CD4-positive, alpha-beta T cell treated with Interleukin-17A for 1 hour (primary cell): Measurements from ENCODE around the gene SORCS2.

Experiments used
- DNase-seq: peaks from one replicate; pipeline ENCODE4 v3.0.0-alpha.2; 2020

SORCS2 gene

GRCh38 chr4:7192252-7193029 lies at the start of gene SORCS2:
Gene SORCS2, plus strand, starts transcription at chr4:7192538.
- DNase-seq, result peak; percentile 30

- no peak for DNase-seq
Observed at GRCh38 chr4:7144374-7145290, 47.7 kb upstream of the SORCS2 start.

GRCh38 chr4:7145291-7145934 lies 46.9 kb upstream of the SORCS2 start:
- DNase-seq, result no peak

GRCh38 chr4:7146059-7146785 lies 46.1 kb upstream of the SORCS2 start:
- no peak for DNase-seq

DNA sequence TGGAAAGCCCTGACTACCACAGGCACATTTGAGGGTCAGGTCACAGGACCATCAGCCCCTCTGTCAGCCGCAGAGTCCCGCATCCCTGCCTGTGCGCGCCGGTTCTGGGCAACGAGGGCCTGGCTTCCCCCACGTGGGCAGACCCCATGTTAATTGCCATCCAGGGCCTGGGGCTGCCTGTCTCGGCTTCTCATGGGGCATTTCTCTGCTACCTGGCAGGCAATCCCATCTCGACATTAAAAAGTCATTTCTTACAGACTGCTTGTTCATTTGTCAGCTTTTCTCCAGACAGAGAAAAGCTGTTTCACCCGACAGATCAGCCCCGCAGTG lies 45.6 kb upstream of the SORCS2 start:
- no peak for DNase-seq

- DNase-seq, result no peak
Observed at GRCh38 chr4:7147261-7147660, 45.1 kb upstream of the SORCS2 start.

DNA sequence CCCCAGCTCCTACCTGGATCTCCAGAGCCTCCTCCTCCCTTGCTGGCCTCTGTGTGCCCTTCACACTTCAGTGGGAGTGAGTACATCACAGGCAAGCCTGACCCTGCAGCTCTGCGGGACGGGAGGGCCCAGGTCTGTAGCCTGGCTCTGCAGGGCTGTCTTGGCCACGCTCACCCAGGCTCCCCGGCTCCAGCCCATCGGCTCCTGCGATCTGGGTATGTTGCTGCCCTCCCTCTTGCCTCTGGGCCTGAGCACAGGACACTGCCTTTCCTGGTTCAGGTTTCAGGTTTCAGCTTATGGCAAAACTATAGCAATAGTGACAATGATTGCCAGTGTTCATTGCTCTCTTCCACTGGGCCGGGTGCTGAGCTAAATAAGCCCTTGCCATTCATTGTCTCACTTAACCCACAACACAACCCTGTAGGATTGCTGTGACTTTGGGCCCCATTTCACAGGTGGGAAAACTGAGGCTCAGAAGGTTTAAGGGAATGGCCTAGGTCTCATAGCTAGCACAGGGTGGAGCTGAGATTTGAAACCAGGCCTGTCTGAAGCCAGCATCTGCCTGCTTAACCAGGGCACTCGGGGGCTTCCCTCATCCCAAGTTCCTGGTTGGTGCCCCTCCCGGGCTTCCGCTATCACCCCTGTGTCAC lies 44.6 kb upstream of the SORCS2 start:
- no peak for DNase-seq

DNA sequence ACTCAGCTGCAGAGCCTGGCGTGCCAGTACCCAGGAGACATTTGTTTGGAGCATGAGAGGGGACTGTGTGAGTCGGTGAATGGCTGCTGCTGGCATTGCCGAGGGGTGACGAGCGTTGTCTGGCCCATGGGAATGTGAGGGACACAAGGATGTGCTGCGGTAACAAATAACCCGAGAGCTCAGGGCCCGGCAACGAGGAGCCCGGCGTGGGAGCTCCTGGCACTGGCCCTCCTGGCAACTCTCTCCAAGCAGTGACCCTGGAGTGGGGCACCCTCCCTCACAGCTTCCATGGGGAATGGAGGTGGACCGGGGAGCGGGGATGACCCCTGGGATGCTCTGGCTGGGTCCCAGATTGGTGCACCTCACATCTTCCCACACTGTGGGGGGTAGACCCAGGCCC lies 44.0 kb upstream of the SORCS2 start:
- no peak for DNase-seq

DNA sequence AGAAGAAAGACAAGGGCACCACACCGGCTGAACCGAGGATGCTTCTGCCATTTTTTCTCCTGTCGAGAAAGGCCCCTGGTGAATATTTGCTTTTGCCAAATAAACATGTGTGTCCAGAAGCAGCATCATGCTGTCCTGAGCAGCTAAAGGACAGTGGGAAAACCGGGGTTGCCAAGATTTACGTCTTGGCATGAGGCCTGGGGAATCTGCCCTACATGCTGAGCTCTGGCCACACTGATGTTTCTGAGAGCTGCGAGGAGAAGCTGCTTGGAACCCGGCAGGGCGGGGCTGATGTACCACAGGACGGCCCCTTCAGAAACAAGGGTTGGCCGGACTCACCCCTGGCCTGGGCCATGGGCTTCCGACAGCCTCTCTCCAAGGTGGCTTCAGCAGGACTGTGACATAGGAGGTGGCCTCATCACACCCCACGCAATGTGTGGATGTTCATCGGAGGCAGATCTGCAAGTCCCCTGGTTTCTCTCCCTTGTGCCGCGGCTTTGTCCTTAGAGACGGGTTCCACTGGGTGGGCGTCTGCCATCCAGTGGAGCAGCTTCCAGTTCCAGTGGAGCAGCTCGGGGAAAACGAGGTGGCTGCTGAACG lies 42.2 kb upstream of the SORCS2 start:
- DNase-seq, result no peak

- DNase-seq, result no peak
Observed at GRCh38 chr4:7151668-7152227, 40.6 kb upstream of the SORCS2 start.

DNA sequence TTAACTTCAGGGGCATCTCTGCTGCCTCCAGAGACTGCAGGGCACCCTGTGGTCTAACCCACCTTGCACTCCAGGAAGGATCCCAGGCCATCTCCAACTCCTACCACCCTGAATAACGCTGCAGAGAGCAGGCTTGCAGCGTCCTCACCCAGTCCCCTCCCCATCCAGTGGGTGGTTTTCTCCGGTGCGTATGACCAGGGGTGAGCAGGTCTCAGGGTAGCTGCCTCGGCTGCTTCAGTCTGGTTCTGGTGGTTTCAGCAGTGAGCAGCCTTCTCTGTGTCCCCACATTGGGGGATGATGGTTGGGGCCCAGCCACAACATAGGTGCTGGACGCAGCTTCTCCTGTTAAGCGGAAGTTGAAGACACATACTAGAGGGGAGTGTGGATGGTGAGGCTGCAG lies 38.6 kb upstream of the SORCS2 start:
- DNase-seq, result no peak

DNA sequence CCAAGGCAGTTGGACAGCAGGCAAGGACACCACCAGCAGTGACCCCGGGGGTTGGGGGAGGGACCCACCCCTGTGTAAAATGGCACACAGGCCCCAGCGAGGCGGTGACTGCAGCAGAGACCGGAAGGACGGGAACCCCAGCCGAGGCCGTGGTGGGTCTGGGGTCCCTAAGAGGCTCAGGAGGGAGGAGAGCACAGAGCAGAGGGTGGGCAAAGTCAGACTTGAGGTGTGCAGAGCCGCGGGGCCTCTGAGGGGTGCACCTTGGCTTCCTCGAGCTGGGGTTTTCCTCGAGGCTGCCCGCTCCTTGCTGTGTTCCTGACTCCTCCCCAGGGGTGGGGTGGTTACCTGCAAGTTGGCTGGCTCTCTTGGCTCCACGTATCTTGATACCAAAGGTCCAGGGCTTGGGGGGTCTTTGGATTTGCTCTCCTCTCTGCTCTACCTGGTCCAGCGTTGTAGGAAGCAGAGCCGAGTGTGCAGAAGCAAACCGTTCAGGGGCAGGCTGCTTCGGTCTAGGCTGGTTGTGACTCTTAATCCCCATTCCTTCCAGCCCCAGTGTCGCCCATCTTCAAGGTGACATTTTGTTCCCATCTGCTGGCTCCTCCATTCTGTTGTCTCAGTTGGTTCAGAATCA lies 37.9 kb upstream of the SORCS2 start:
- no peak for DNase-seq

DNA sequence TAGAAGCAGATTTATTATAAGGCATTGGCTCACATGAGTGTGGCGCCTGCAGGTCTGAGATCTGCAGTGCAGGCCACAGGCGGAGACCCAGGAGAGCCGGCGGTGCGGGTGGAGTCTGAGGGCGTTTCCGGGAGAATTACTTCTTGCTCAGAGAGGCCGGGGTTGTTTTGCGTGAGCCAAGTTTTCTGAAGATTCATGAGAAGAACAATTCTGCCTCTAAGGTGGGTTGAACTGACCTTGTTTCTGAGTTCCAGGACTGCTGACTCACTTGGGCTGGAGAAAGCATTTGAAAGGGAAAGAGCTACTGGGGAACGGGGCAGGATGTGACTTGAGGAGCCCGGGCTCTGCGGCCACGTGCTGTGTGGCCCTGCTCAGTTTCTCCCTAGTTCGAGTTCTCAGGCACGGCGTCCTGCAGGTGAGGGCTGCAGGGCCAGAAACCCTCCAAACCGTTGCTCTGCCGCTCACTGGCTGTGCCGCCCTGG lies 36.7 kb upstream of the SORCS2 start:
- DNase-seq, result no peak

DNA sequence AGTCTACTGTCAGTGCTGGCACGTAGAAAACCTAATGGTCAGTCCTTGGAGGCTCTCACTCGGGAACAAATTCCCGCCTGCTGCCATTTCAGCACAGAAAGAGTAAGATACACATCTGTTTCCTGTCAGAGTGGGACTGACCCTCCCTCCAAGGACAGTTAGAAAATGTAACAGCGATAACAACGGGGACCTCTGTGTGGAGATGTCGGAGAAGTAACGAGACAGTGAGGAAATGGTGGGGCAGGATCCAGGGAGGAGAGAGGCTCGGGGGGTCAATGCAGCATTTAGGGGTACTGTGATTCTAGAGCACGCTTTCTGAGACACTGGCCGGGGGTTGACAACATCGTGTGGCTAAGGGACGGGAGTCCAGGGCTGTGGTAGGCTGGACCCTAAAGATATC lies 36.0 kb upstream of the SORCS2 start:
- DNase-seq, result no peak

DNA sequence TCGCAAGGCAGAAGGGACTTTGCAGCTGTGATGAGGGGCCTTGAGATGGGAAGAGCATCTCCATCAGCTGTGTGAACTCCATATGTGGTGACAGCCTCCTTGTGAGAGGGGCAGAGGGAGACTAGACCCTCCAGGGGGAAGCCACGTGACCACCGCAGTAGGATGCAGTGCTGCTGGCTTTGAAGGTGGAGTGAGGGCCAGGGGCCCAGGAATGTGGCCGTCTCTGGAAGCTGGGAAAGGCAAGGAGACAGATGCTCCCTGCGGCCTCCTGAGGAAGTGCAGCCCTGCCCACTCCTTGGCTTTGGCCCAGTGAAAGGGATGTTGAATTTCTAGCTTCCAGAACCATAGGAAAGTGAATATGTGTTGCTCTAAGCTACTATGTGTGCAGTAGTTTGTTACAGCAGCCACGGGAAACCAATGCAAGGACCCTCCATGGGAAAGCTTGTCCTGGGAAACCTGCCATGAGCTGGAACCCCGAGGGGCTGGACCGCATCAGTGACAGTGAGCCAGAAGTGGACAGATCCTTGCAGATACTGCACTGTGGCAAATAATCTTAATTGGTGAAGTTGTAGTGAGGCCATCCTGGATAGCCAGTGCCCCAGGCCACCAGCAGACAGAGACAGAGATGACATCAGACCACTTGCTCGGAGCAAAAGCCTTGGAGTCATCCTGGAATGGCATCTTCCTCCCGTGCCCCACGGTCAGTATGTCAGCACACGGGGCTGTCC lies 35.4 kb upstream of the SORCS2 start:
- no peak for DNase-seq

DNA sequence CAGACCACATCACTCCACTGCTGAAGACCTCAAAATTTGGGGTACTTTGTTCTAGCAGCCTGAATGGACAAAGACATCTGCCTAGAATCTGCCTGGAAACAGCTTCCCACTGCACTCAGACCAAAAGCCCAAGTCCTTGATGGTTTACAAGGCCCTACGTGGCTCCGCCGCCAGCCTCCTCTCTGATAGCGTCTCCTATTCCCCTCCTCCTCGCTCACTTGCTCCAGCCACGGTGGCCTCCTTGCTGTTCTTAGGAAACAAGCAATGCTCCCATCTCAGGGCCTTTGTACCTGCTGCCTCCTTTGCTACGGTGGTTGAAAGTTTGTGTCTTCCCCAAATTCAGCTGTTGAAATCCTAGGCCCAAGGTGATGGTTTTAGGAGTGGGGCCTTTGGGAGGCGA lies 34.7 kb upstream of the SORCS2 start:
- DNase-seq, result no peak

GRCh38 chr4:7158081-7158750 lies 34.1 kb upstream of the SORCS2 start:
- DNase-seq, result no peak

DNA sequence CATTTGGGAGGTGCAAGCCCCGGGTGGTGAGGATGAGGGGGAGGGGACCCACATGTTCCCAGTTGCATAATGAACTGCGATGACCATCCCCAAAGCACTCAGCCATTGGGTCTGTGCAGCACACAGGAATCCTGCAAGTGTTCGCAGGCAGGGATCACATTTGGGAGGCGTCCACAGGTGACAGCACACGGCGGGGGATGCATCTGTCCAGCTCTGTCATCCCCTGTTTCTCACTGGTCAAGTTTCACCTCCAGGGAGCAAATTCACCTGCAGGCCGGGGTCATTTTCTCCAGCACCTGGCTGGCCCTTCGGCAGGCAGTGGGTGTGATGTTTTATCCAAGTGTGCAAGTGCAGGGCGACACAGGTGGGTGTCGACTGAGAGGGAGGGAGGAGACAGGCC lies 33.3 kb upstream of the SORCS2 start:
- no peak for DNase-seq

- no peak for DNase-seq
Observed at GRCh38 chr4:7159923-7160322, 32.4 kb upstream of the SORCS2 start.

DNA sequence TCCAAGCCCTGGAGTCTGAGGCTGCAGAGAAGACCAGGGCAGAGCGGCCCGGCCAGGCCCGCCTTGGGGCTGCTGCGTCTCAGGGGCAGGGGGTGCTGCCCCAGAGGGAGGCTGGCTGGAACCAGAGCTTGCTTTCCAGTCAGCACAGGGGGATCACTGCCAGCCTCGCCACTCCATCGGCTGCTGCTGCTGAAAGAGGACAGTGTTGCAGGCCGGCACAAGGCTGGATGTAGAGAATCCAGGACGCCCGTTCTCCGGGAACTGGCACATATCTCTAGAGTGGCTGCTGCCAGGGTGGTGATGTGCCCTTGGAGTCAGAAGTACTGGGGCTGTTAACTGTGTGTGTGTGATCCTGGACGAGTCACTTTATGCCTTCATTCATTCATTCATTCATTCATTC lies 31.9 kb upstream of the SORCS2 start:
- DNase-seq, result no peak
